ENCODE measurements around the gene WDR74.

- TF ChIP-seq CTCF (IDR thresholded peaks at IDR 0.05; ENCODE audit: low read depth, low read length) (no peak), EZH2phosphoT487 (IDR thresholded peaks at IDR 0.05; ENCODE audit: low read depth) (no peak)
Measured at GRCh38 chr11:62881579-62882430, 42.4 kb upstream of the WDR74 start.

Measured in OCI-LY3 (cell line).